Activated gamma-delta T cell treated with anti-CD3 and anti-CD28 coated beads, Interleukin-2, amount 50 U/mL, for 16 hours (primary cell): ENCODE measurements around the gene OR52I1.
A peak's percentile ranks its signal among the peaks of the same experiment; 100 is the strongest.

Experiments used
- DNase-seq: peaks from one replicate; pipeline ENCODE4 v3.0.0-alpha.2; 2020; ENCODE audit warnings: low read depth

The OR52I1 gene

DNA sequence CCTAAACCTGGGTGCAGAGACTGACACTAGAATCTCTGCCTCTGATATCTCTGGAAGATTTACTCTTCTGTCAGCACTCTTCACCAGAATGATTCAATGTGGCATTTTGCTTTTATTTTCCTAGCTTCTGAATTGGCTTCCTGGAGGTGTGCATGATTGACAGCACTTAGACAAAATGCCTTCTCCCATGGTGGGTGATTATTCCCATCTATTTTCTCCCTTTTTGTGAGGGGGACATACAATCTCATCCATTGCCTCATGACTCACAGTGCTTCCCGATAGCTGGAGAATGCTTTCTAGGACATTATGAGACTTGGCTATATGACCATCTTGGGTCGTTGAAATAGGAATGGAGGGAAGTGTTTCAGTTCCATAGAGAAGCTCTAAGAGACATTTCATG is 18.1 kb downstream of the OR52I1 start:
- DNase-seq, result no peak

GRCh38 chr11:4615856-4616444 is 22.1 kb downstream of the OR52I1 start:
- no peak for DNase-seq

- no peak for DNase-seq
These were observed 25.7 kb downstream of the OR52I1 start for GRCh38 chr11:4619514-4619913.

DNA sequence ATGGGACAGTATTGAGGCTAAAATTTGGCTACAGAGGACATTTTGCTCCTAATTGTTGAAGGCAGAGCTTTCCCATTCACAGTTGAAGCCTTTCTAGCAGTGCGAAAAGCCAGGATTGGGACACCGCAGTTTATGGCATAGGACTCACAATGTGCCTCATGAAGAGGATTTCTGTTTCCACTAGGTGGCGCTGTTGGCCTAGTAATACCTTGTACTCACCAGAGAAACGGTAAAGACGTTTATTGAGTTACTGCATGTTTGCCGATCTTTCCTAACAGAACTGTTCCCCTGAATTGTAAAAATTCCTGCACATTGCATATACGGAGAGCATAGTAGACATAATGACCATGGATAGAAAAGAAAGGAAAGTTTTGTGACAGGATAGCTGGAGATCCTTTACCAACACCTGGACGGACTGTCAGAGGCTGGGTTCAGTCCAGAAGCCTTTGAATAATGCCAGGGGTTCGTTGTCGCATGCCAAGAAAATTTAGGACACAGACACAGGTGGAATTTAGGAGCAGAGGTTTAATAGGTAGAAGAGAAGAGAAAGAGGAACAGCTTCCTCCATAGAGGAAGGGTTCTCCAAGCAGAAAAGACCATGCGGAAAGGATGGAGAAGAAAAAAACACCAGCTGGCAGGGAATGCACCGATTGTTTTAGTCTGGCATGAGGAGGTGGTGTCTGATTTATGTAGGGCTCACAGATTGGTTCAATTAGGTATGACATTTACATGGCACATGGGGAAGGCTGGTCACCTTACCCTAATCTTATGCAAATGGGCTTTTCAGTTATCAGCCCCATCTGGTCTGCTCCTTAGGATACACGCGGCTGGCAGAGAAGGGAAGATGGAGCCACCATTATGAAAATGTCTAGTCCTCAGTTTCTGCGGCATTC is 32.6 kb downstream of the OR52I1 start:
- no peak for DNase-seq

DNA sequence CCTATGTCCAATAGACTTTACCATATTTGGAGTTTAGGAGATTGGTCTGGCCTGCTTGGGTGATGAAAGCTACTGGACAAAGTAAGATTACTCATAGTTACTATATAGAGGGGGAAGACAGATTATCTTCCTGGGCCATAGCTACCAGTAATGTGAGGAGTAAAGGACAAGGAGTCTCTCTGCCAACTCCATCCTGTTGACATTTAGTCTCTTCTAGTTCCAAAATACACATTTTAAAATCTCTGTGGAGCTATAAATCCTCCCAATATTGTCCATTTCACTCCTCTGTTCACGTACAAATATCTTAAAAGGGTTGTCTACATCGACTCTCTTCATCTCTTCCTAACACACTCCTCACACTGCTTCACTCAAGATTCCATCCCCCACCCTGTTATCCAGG is 42.3 kb downstream of the OR52I1 start:
- DNase-seq, result no peak

- peak; percentile 49 for DNase-seq
These were observed 43.3 kb downstream of the OR52I1 start, which contains the start of gene OR51D1 for GRCh38 chr11:4636962-4637661. TSS of gene OR51D1 (plus strand) at chr11:4637477. CDS start at chr11:4639791, 2,314 bp downstream.

GRCh38 chr11:4637662-4638047 is 43.8 kb downstream of the OR52I1 start:
- no peak for DNase-seq

GRCh38 chr11:4639931-4640330 is 46.1 kb downstream of the OR52I1 start:
- no peak for DNase-seq

- no peak for DNase-seq
These were observed 47.7 kb downstream of the OR52I1 start for GRCh38 chr11:4641501-4641900.

- DNase-seq, result no peak
These were observed 48.2 kb downstream of the OR52I1 start for GRCh38 chr11:4642043-4642442.

DNA sequence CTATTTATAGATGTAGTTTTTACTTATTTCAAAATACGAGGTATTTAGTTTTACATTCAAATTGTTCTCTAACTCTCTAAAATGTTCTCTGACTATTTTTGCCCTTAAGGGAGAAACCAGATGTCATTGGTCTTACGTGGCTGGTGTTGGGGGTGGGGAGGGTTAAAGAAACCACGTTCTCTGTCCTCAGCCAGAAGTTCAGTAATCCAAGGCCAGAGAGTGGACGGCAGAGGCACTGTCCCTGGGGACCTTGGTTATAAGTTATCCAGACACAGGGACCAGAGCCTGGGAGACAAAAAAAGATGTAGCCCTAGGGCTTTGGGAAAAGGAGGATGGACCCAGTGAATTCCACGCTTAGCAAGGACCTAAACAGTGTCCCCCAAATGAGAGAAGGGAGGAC is 49.2 kb downstream of the OR52I1 start:
- no peak for DNase-seq

GRCh38 chr11:4643682-4644081 is 49.8 kb downstream of the OR52I1 start, which contains the start of gene OR51E1:
TSS of gene OR51E1 (plus strand) at chr11:4643982. CDS start at chr11:4652527, 8,545 bp downstream.
- no peak for DNase-seq

DNA sequence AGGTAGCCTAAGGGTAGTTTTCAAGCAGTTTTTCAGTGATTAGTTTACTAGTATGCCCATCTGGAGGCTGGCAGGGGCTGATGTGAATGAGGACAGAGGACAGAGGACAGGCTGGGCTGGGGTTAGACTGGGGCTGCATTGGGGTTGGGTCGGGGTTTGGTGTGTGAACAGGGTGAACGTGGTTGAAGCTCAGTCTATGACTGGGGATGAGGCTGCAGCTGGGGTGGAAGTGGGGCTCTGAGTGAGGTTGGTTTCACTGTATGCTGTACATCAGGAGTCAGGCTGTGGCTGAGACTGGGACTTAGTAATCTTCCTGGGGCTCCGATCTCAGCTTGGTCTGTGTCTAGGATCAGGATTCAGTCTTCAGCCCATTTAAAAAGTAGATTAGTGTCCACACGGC is 50.4 kb downstream of the OR52I1 start:
- no peak for DNase-seq
